ENCODE results near the gene COQ5.

DNA sequence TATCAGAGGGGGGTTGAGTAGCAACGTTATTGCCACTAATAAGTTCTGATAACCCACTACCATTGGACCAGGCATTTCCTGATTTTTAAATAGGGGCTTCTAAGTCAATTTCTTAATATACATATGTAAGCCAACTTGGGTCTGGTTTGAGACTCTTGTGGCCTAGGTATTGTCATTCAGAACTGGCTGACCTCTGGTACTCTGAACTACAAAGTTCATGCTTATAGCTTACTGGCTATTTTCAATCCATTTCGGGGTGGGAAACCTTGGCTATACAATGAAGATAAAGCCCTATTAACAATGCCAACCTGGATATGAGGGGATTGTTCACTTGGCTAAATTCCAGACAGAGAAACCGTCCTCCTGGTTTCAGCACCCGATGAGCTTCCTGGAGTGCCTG lies 24.4 kb downstream of the COQ5 start:
- TF ChIP-seq POLR2A (IDR thresholded peaks at IDR 0.05) = no peak
- TF ChIP-seq EP300 (IDR thresholded peaks at IDR 0.05) = no peak
- TF ChIP-seq, protein P1, sequence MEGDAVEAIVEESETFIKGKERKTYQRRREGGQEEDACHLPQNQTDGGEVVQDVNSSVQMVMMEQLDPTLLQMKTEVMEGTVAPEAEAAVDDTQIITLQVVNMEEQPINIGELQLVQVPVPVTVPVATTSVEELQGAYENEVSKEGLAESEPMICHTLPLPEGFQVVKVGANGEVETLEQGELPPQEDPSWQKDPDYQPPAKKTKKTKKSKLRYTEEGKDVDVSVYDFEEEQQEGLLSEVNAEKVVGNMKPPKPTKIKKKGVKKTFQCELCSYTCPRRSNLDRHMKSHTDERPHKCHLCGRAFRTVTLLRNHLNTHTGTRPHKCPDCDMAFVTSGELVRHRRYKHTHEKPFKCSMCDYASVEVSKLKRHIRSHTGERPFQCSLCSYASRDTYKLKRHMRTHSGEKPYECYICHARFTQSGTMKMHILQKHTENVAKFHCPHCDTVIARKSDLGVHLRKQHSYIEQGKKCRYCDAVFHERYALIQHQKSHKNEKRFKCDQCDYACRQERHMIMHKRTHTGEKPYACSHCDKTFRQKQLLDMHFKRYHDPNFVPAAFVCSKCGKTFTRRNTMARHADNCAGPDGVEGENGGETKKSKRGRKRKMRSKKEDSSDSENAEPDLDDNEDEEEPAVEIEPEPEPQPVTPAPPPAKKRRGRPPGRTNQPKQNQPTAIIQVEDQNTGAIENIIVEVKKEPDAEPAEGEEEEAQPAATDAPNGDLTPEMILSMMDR (IDR thresholded peaks at IDR 0.05) = no peak
- no peak for TF ChIP-seq POLR2AphosphoS5 (IDR thresholded peaks at IDR 0.05)
